ENCODE data around the gene AGTR1.

AGTR1 gene

DNA sequence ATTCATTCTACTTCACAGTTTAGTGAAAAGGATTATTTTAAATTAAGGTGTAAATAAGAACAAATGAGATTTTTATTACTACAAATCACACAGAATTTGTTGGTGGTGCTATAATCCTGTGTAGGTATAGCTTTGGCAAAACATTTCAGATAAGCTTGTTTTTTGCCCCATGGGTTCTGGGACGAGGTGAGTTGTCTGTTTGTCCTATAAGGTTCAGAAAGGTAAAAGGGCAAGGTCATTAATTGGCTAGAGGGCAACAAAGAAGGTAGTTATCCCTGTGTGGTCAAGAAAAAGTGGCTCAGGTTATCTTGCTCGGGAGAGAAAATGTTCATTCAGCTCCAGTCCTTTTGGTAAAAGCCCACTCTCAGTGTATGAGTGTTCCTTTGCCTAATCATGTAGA is 23.2 kb downstream of the AGTR1 start:
- DNase-seq (ENCODE audit: extremely low read depth, insufficient read length): no peak
- H3K27me3 ChIP-seq (replicated peaks; ENCODE audit: control insufficient read depth, insufficient read depth, low read length): no peaks in the 10 kb centered on the region
- H3K36me3 ChIP-seq (ENCODE audit: control insufficient read depth, insufficient read depth, low read length): no peaks in the 10 kb centered on the region
- TF ChIP-seq CTCF (IDR thresholded peaks at IDR 0.05; ENCODE audit: insufficient read depth, low read length, poor library complexity, severe bottlenecking): no peak
- no peak overlapping the region for H3K4me3 ChIP-seq (replicated peaks; ENCODE audit: low read depth, low read length)

- no peak for TF ChIP-seq CTCF (IDR thresholded peaks at IDR 0.05; ENCODE audit: insufficient read depth, low read length, poor library complexity, severe bottlenecking)
- no peak for DNase-seq (ENCODE audit: extremely low read depth, insufficient read length)
- H3K4me3 ChIP-seq (replicated peaks; ENCODE audit: low read depth, low read length): no peak overlapping the region
- no peaks in the 10 kb centered on the region for H3K36me3 ChIP-seq (ENCODE audit: control insufficient read depth, insufficient read depth, low read length)
- no peaks in the 10 kb centered on the region for H3K27me3 ChIP-seq (replicated peaks; ENCODE audit: control insufficient read depth, insufficient read depth, low read length)
Measured at GRCh38 chr3:148723631-148724030, 25.9 kb downstream of the AGTR1 start.

DNA sequence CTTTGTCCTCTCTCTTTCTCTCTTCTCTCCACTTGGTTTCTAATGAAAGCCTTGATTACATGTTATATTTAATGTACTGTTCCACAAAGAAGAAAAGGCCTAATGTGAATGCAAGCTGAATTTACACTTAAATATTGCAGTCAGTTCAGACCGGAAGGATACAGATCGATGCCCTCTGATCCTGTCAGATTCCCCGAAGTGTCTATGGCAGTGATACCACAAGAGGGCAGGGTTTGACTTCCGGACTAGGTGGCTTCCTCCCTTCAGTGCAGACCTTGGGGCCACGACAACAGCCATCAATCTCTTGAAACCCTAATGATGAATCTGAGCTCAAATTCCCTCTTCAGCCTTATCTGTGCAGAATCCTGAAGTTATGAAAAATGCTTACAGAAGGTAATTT is 29.5 kb downstream of the AGTR1 start:
- peak; percentile 6 for DNase-seq (ENCODE audit: extremely low read depth, insufficient read length)

GRCh38 chr3:148728753-148729152 is 31.1 kb downstream of the AGTR1 start:
- H3K36me3 ChIP-seq (ENCODE audit: control insufficient read depth, insufficient read depth, low read length): no peaks in the 10 kb centered on the region
- no peak for DNase-seq (ENCODE audit: extremely low read depth, insufficient read length)
- H3K4me3 ChIP-seq (replicated peaks; ENCODE audit: low read depth, low read length): no peak overlapping the region
- no peaks in the 10 kb centered on the region for H3K27me3 ChIP-seq (replicated peaks; ENCODE audit: control insufficient read depth, insufficient read depth, low read length)
- TF ChIP-seq CTCF (IDR thresholded peaks at IDR 0.05; ENCODE audit: insufficient read depth, low read length, poor library complexity, severe bottlenecking): no peak

More for the DNA sequence above, 29.5 kb downstream of the AGTR1 start:
- Histone ChIP-seq H3K36me3 (ENCODE audit: control insufficient read depth, insufficient read depth, low read length) (no peaks in the 10 kb centered on the region), H3K4me3 (replicated peaks; ENCODE audit: low read depth, low read length) (no peak overlapping the region), H3K27me3 (replicated peaks; ENCODE audit: control insufficient read depth, insufficient read depth, low read length) (no peaks in the 10 kb centered on the region)
- TF ChIP-seq CTCF (IDR thresholded peaks at IDR 0.05; ENCODE audit: insufficient read depth, low read length, poor library complexity, severe bottlenecking): peak; percentile 36

DNA sequence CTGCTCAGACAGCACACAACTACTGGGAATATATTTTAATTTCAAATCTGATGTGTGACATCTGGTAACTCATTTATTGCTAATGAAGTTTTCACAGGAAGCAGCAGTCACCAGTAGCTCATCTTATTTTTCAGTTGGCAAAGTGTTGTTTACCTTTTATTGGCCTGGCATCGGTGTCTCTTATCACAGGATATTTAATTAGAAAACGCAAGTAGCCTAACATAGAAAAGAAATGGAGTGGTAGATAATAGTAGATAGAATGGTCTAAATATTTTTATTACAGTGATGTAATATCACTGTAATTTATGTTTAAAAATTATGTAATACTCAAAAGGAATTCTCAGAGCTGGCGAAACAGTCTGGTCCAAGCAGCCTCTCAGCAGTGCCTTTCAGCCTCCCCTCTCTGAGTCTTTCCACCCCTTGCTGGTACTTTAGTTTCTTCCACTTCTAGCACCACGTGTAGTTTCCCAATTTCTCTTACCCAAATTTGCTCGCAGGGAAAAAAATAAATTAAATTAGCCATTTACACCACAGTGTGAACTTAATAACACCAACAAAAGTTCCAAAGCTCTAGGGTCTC is 31.9 kb downstream of the AGTR1 start:
- no peak for DNase-seq (ENCODE audit: extremely low read depth, insufficient read length)
- no peaks in the 10 kb centered on the region for H3K27me3 ChIP-seq (replicated peaks; ENCODE audit: control insufficient read depth, insufficient read depth, low read length)
- no peak overlapping the region for H3K4me3 ChIP-seq (replicated peaks; ENCODE audit: low read depth, low read length)
- no peaks in the 10 kb centered on the region for H3K36me3 ChIP-seq (ENCODE audit: control insufficient read depth, insufficient read depth, low read length)
- TF ChIP-seq CTCF (IDR thresholded peaks at IDR 0.05; ENCODE audit: insufficient read depth, low read length, poor library complexity, severe bottlenecking): no peak

- H3K27me3 ChIP-seq (replicated peaks; ENCODE audit: control insufficient read depth, insufficient read depth, low read length): no peaks in the 10 kb centered on the region
- no peak for DNase-seq (ENCODE audit: extremely low read depth, insufficient read length)
- H3K4me3 ChIP-seq (replicated peaks; ENCODE audit: low read depth, low read length): no peak overlapping the region
- no peaks in the 10 kb centered on the region for H3K36me3 ChIP-seq (ENCODE audit: control insufficient read depth, insufficient read depth, low read length)
- TF ChIP-seq CTCF (IDR thresholded peaks at IDR 0.05; ENCODE audit: insufficient read depth, low read length, poor library complexity, severe bottlenecking): no peak
Measured at GRCh38 chr3:148730676-148731075, 33.0 kb downstream of the AGTR1 start.

Data from GM06990 (cell line).